ACC112 (cell line): Measurements from ENCODE around the gene ZBTB12.
A peak's percentile ranks its signal among the peaks of the same experiment; 100 is the strongest.
"Not testable (repeated sequence)": the region's sequence is repeated elsewhere in the genome, so short reads cannot be mapped to it uniquely, and the experiment has no call there.

Experiments
- H2AFZ ChIP-seq: fragments of 200-600 bp; sonication (generic); one replicate; pipeline ENCODE4 v1.6.0; 2017; ENCODE audit warnings: antibody characterized with exemption, low read length; ENCODE audit not compliant: unreplicated experiment
- H3K27ac ChIP-seq: fragments of 200-600 bp; sonication (generic); 2 replicates; pipeline ENCODE4 v1.5.1; 2014; ENCODE audit warnings: low read depth, mild to moderate bottlenecking, antibody characterized with exemption, low read length, moderate library complexity
- H3K27me3 ChIP-seq: fragments of 200-600 bp; sonication (generic); 2 replicates; pipeline ENCODE4 v1.6.1; 2014; ENCODE audit warnings: mild to moderate bottlenecking, antibody characterized with exemption, low read length, moderate library complexity, mixed read lengths; ENCODE audit not compliant: insufficient read depth
- H3K36me3 ChIP-seq: fragments of 200-600 bp; sonication (generic); 2 replicates; pipeline ENCODE4 v1.6.1; 2016; ENCODE audit warnings: mild to moderate bottlenecking, antibody characterized with exemption, low read length, moderate library complexity, mixed read lengths; ENCODE audit not compliant: insufficient read depth
- H3K4me1 ChIP-seq: fragments of 200-600 bp; sonication (generic); one replicate; pipeline ENCODE4 v1.6.1; 2016; ENCODE audit warnings: low read length, mixed read lengths; ENCODE audit not compliant: insufficient read depth, unreplicated experiment, control insufficient read depth
- H3K4me3 ChIP-seq: fragments of 200-600 bp; sonication (generic); 2 replicates; pipeline ENCODE4 v1.5.1; 2014; ENCODE audit warnings: mild to moderate bottlenecking, low read depth, low read length
- H3K79me2 ChIP-seq: fragments of 200-600 bp; sonication (generic); one replicate; pipeline ENCODE4 v1.6.0; 2016; ENCODE audit warnings: low read length; ENCODE audit not compliant: control insufficient read depth, unreplicated experiment, insufficient read depth

ZBTB12 gene

DNA sequence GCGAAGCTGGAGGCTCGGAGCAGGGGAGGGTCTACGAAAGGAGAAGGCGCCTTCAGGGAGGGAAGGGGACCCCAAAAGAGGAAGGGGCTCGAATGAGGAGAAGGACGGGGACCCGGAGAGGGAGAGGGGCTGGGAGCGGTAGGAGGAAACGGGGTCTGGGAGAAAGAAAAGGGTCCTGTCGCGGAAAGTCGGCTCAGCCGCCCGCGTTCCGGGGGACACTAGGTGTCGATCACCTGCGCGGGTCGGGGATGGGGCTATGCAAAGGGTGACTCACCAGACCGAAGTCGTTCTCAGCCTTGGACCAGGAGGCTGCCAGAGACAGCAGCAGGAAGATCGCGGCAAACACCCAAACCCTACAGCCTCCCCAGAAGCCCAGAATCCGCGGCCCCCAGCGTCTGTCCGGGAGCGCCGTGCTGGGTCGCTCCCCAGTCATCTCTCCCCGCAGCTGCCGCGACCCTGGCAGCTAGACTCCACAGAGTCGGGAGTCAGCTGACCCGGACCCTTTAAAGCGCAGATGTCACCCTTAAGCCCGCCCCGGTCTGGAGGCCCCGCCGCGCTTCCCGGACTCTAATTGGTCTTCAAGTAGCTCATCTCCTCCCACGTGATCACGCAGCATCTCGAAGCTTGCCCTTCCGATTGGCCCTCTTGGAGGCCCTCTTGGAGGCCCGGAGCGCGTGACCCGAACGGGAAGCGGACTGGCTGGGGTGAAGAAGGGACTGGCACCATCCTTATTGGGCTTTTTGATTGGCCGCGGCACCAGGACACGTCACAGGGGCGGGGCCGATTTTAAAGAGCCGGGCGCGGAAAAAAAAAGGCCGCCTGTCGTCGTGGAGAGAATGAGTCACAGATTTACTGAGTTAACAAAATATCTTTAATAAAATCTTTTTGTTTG, 39.3 kb downstream of the ZBTB12 start, which contains the start of gene NEU1:
TSS of gene NEU1 (minus strand) at position 478 of the 892 bp plus-strand sequence. CDS start at position 433, 45 bp downstream.
- Histone ChIP-seq H3K4me3 (peak within 1 kb of the TSS; percentile 86), H2AFZ (peak within 1 kb of the TSS; percentile 88), H3K27ac (peak within 1 kb of the TSS; percentile 72), H3K79me2 (peaks cover 7% of the 10 kb centered on the region), H3K36me3 (peaks cover 4% of the 10 kb centered on the region; the same call in 1 of the 2 replicates), H3K27me3 (no peaks in the 10 kb centered on the region), H3K4me1 (peaks cover 6% of the 10 kb centered on the region)

DNA sequence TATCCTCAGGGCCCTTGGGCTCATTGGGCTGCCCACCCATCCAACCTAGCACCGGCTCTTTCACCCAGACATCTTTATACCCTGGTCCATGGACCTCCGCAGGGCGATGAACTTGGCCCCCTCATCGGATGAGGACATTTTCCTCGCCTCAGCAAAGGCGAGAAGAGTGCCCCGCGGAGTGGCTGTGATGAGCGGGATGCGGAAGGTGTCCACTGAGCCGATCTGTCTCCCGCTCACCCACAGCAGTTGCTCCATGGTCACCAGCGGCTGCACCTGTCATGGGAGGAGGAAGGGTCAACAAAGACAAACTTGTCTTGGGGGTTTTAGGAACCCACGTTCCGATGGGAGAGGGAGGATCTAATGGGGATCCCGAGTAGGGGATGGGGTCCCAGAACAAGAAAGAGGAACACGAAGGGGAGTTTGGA, 40.0 kb downstream of the ZBTB12 start:
- Histone ChIP-seq H3K4me3 (peak overlapping the region; percentile 81), H3K27ac (no peak overlapping the region), H2AFZ (no peak overlapping the region), H3K4me1 (peaks cover 6% of the 10 kb centered on the region), H3K27me3 (no peaks in the 10 kb centered on the region), H3K36me3 (peaks cover 4% of the 10 kb centered on the region; the same call in 1 of the 2 replicates), H3K79me2 (peaks cover 7% of the 10 kb centered on the region)

DNA sequence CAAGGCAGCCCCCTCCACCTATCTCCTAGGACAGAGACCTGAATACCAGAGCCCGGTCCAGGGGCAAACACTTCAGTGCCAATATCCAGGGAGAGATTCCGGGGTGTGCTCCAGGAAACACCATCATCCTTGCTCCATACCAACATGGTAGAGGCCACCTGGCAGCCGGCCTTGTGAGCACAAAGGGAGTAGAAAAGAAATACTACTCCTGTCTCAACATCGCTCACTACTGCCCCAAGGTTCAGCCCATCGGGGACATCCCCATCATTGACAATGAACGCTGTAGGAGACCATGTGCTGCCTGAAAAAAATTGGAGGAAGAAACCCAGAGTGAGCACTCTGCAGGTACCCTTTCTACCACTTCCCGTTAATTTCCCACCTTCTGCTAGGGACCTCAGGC, 40.7 kb downstream of the ZBTB12 start:
- Histone ChIP-seq H2AFZ (no peak overlapping the region), H3K27ac (no peak overlapping the region), H3K79me2 (peaks cover 7% of the 10 kb centered on the region), H3K27me3 (no peaks in the 10 kb centered on the region), H3K4me3 (peak overlapping the region; percentile 81), H3K4me1 (peaks cover 6% of the 10 kb centered on the region), H3K36me3 (peaks cover 4% of the 10 kb centered on the region; the same call in 1 of the 2 replicates)

DNA sequence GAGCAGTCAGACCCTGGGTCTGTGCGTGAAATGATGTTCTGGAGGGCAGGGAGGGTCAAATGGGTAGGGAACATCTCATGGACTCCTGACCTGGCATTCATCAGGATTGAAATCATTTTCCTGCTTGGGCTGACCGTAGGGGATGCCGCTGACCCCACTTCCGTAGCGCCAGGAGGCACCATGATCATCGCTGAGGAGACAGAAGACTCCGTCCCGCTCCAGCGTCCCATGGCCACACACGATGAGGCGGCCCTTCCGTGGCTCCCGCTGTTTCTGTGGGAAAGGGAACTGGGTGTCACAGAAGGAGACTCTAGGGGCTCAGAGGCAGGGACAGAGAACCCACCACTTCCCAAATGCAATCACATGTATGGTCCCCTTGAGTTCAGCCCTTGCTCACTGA, 41.5 kb downstream of the ZBTB12 start:
- H3K79me2 ChIP-seq, result peaks cover 7% of the 10 kb centered on the region
- peaks cover 6% of the 10 kb centered on the region for H3K4me1 ChIP-seq
- H3K4me3 ChIP-seq, result no peak overlapping the region; the same call in 1 of the 2 replicates
- no peaks in the 10 kb centered on the region for H3K27me3 ChIP-seq
- no peak overlapping the region for H2AFZ ChIP-seq
- peaks cover 4% of the 10 kb centered on the region; the same call in 1 of the 2 replicates for H3K36me3 ChIP-seq
- no peak overlapping the region for H3K27ac ChIP-seq

DNA sequence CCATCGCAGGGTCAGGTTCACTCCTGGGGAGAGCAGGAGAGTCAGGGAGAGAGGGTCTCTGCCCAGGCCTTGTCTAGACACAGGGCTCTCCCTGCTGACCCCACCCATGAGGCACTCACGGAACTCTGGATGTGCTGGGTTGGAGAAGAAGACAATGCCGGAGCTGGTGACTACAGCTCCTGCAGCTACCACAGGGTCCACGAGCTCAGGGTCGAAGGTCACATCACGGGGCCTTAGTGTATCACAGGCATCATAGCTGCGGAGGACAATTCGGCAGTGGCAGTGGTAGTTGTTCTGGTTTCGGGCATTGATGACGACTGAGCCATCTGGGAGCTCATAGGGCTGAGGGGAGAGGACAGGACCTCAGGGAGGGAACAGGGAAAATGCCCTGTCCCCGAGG, 42.0 kb downstream of the ZBTB12 start:
- H3K4me1 ChIP-seq, result peaks cover 6% of the 10 kb centered on the region
- peaks cover 7% of the 10 kb centered on the region for H3K79me2 ChIP-seq
- peaks cover 4% of the 10 kb centered on the region; the same call in 1 of the 2 replicates for H3K36me3 ChIP-seq
- H3K4me3 ChIP-seq, result no peak overlapping the region
- no peak overlapping the region for H3K27ac ChIP-seq
- no peak overlapping the region for H2AFZ ChIP-seq
- H3K27me3 ChIP-seq, result no peaks in the 10 kb centered on the region

DNA sequence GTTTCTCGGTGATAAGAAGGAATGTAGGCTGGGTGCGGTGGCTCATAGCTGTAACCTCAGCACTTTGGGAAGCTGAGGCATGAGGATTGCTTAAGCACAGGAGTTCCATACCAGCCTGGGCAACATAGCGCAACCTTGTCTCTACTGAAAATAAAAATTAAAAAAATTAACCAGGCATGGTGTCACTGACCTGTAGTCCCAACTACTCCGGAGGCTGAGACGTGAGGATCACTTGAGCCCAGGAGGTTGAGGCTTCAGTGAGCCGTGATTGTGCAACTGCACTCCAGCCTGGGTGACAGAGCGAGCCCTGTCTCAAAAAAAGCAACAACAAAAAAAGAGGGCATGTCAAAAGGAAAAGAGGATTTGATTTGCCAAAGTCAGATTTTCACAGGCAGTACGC, 43.2 kb downstream of the ZBTB12 start:
- Histone ChIP-seq H3K4me3 (no peak overlapping the region), H3K27ac (no peak overlapping the region), H3K4me1 (peaks cover 6% of the 10 kb centered on the region), H3K27me3 (no peaks in the 10 kb centered on the region), H3K79me2 (peaks cover 7% of the 10 kb centered on the region), H3K36me3 (peaks cover 4% of the 10 kb centered on the region; the same call in 1 of the 2 replicates), H2AFZ (no peak overlapping the region)

DNA sequence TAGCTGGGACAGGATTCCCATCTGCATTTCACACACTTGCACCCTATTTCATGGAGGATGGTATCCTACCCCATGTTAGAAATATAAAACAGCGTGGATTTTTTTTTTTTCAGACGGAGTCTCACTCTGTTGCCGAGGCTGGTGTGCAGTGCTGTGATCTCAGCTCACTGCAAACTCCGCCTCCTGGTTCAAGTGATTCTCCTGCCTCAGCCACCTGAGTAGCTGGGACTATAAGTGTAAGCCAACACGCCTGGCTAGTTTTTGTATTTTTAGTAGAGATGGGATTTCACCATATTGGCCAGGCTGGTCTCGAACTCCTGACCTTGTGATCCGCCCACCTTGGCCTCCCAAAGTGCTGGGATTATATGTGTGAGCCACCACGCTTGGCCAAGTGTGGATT, 44.1 kb downstream of the ZBTB12 start:
- not testable (repeated sequence) for H3K27ac ChIP-seq, H2AFZ ChIP-seq, H3K79me2 ChIP-seq, H3K4me3 ChIP-seq, H3K4me1 ChIP-seq, H3K36me3 ChIP-seq, H3K27me3 ChIP-seq

DNA sequence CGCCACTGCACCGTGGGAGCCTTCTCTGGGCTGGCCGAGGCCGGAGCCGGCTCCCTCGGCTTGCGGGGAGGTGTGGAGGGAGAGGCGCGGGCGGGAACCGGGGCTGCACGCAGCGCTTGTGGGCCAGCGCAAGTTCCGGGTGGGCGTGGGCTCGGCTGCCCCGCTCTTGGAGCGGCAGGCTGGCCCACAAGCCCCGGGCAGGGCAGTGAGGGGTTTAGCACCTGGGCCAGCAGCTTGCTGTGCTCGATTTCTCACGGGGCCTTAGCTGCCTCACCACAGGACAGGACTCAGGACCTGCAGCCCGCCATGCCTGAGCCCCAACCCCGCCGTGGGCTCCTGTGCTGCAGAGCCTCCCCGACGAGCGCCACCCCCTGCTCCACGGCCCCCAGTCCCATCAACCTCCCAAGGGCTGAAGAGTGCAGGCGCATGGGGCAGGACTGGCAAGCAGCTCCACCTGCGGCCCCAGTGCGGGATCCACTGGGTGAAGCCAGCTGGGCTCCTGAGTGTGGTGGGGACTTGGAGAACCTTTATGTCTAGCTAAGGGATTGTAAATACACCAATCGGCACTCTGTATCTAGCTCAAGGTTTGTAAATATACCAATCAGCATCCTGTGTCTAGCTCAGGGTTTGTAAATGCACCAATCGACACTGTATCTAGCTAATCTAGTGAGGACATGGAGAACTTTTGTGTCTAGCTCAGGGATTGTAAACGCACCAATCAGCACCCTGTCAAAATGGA, 49.7 kb downstream of the ZBTB12 start:
- H3K4me3 ChIP-seq, H3K36me3 ChIP-seq, H3K27me3 ChIP-seq, H2AFZ ChIP-seq, H3K79me2 ChIP-seq, H3K27ac ChIP-seq, H3K4me1 ChIP-seq: not testable (repeated sequence)

DNA sequence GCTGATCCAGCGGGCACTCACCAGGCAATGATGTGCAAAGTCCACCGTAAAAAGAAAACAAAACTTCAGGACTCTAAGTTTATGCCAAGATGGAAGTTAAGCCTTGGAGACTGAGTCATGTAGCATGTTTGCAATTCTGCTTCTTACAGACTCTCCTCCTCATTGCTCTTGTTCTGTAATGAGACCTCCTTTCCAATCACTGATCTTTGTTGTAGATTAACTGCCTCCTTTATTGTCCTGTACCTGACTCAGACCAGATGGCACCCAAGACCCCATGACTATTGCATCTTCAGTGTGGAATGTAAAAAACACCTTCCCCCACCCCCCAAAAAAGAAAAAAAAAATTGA, 50.4 kb downstream of the ZBTB12 start:
- Histone ChIP-seq H3K36me3 (no peaks in the 10 kb centered on the region), H2AFZ (no peak overlapping the region), H3K79me2 (no peaks in the 10 kb centered on the region), H3K4me3 (no peak overlapping the region), H3K27me3 (no peaks in the 10 kb centered on the region), H3K4me1 (no peaks in the 10 kb centered on the region), H3K27ac (no peak overlapping the region)

DNA sequence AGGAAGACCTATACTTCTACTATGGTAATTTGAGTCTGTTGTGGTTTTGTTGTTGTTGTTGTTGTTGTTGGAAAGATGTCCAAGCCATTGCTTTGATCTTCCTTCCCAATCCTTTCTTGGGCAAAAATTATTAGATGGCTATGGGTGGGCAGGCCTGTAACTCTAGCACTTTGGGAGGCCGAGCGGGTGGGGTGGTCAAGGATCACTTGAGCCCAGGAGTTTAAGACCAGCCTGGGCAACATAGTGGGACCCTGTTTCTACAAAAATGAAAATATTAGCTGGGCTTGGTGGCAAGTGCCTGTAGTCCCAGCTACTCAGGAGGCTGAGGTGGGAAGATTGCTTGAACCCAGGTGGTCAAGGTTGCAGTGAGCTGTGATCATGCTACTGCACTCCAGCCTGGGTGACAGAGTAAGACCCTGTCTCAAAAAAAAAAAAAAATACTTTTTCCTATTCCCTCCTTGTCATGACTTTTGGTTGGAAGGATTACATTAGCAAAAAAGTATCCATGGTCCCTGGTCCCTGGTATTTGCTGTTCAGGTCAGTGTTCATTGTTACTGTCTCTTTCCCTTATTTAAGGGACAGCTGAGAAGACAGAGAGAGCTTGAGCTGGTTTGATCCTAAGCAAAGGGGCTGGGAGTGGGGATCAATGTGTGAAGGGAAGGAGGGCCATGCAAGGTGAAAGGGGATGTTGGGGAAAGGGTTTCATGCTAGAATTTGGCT, 51.0 kb downstream of the ZBTB12 start:
- no peak overlapping the region for H2AFZ ChIP-seq
- no peaks in the 10 kb centered on the region for H3K79me2 ChIP-seq
- no peak overlapping the region for H3K27ac ChIP-seq
- H3K4me3 ChIP-seq, result no peak overlapping the region
- no peaks in the 10 kb centered on the region for H3K4me1 ChIP-seq
- H3K36me3 ChIP-seq, result no peaks in the 10 kb centered on the region
- no peaks in the 10 kb centered on the region for H3K27me3 ChIP-seq
